Rectal smooth muscle tissue (tissue), 1 donor: ENCODE results near the gene ZNF613.

Source experiments
- H3K27ac ChIP-seq: one replicate; pipeline ENCODE4 v1.7.0; 2013; ENCODE audit warnings: low read depth, low read length, inconsistent platforms
- H3K27me3 ChIP-seq: one replicate; pipeline ENCODE4 v1.7.0; 2013; ENCODE audit warnings: low read length; ENCODE audit not compliant: control insufficient read depth, insufficient read depth
- H3K36me3 ChIP-seq: one replicate; pipeline ENCODE4 v1.7.0; 2013; ENCODE audit warnings: low read length; ENCODE audit not compliant: control insufficient read depth, insufficient read depth
- H3K4me1 ChIP-seq: one replicate; pipeline ENCODE4 v1.7.0; 2013; ENCODE audit warnings: low read length; ENCODE audit not compliant: control insufficient read depth, insufficient read depth
- H3K4me3 ChIP-seq: one replicate; pipeline ENCODE4 v1.7.0; 2013; ENCODE audit warnings: low read length
- H3K9ac ChIP-seq: one replicate; pipeline ENCODE4 v1.7.0; 2013; ENCODE audit warnings: low read length

The ZNF613 gene

GRCh38 chr19:51986309-51987291 is 59.3 kb downstream of the ZNF613 start, which contains the start of gene ZNF350:
Gene ZNF350 (minus strand): TSS chr19:51986840. CDS start chr19:51974360, 12,480 bp downstream.
- no peaks in the 10 kb centered on the region for H3K36me3 ChIP-seq
- H3K9ac ChIP-seq: peak within 1 kb of the TSS; percentile 92
- H3K4me3 ChIP-seq: peak within 1 kb of the TSS; percentile 97
- H3K27ac ChIP-seq: peak within 1 kb of the TSS; percentile 51
- no peaks in the 10 kb centered on the region for H3K27me3 ChIP-seq
- H3K4me1 ChIP-seq: no peaks in the 10 kb centered on the region

GRCh38 chr19:51993422-51993821 is 66.2 kb downstream of the ZNF613 start:
- no peaks in the 10 kb centered on the region for H3K27me3 ChIP-seq
- H3K27ac ChIP-seq: no peak overlapping the region
- H3K4me3 ChIP-seq: no peak overlapping the region
- no peak overlapping the region for H3K9ac ChIP-seq
- no peaks in the 10 kb centered on the region for H3K4me1 ChIP-seq
- peaks cover 27% of the 10 kb centered on the region for H3K36me3 ChIP-seq

- H3K4me3 ChIP-seq: no peak overlapping the region
- peaks cover 32% of the 10 kb centered on the region for H3K36me3 ChIP-seq
- H3K4me1 ChIP-seq: no peaks in the 10 kb centered on the region
- no peak overlapping the region for H3K9ac ChIP-seq
- H3K27me3 ChIP-seq: no peaks in the 10 kb centered on the region
- no peak overlapping the region for H3K27ac ChIP-seq
Observed at GRCh38 chr19:51994048-51994644, 66.9 kb downstream of the ZNF613 start.
